Diencephalon (tissue), 1 donor: ENCODE results near the gene HPGDS. TPM values are rescaled to one million over a fixed set of nuclear protein-coding genes. Genes with fewer than 3 reads are reported as not detected.

Experiments
- total RNA-seq: library from RNA; depleted of rRNA; stranded (reverse); fragments of >200 nt; gene quantifications from one replicate; pipeline ENCODE4 v1.2.3, GENCODE V29; 2014

Gene HPGDS
- 3.9 TPM for total RNA-seq

DNA sequence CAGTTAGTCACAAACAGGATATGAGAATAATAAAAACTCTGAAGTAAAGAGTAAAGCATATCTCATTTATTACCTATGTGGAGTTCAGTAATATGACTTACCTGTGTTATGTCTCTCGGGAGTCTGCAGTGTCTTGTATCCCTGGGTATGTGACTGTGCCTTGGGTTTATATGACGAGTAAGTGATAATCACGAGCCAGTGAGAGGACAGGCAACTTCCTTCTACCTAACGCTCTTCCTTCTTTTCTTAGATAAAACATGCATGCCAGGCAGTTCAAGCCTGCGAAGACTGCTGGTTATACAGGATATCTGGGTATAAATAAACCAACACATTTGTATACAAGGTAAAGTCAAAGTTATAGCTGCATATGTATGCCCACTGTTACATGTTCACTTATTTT lies at the start of gene HPGDS:
HPGDS (minus strand) TSS at position 143 of the 400 bp plus-strand sequence. CDS start 8,207 bp downstream, outside the sequence.

Other genes with a start within 250 kb of the HPGDS start
- gene SMARCAD1, start 135.0 kb downstream of the HPGDS start, total RNA-seq: 83.3 TPM
- gene PDLIM5, start 109.1 kb upstream of the HPGDS start, total RNA-seq: 77.7 TPM